ENCODE results near the gene RBM46.

GRCh38 chr4:154779362-154779947 is 1.6 kb upstream of the RBM46 start:
- TF ChIP-seq CTCF (IDR thresholded peaks at IDR 0.05): peak; percentile 24 to 78 (median 70)
- TF ChIP-seq POLR2A (IDR thresholded peaks at IDR 0.05): no peak

Measured in body of pancreas (tissue), 4 donors.